A673 (cell line): ENCODE data around the gene TMEM205.

ENCODE experiments used
- EZH2 ChIP-seq: fragments of 200-600 bp; sonication (generic); IDR thresholded peaks from 2 replicates; pipeline ENCODE4 v1.6.1; 2017; ENCODE audit warnings: borderline replicate concordance, low read depth, mild to moderate bottlenecking, mixed read lengths, antibody characterized with exemption, low read length; ENCODE audit not compliant: poor library complexity, severe bottlenecking
- TF ChIP-seq, protein P1 (sequence below): fragments of 300-800, 200-600 bp; sonication (generic); conservative IDR thresholded peaks from 2 replicates; pipeline ENCODE4 v1.5.1; 2017; ENCODE audit warnings: low read depth, mild to moderate bottlenecking, antibody characterized with exemption, low read length, moderate library complexity, mixed read lengths

DNA sequence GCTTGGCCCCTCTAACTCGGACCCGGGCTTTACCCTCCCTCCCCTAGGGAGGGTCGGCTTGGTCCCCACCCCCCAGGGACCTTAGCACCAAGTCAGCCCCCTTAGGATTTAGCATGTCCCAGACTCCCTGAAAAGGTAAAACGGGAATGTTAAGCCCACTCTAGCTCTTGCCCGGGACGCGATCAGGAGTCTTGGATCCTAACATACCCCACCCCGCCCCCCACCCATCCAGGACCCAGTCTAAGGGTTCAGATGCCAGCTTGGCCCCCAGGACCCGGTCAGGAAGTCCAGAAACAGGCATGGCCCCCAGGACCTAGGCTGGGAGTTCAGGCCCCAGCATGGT is 37.6 kb upstream of the TMEM205 start:
- TF ChIP-seq, protein P1, sequence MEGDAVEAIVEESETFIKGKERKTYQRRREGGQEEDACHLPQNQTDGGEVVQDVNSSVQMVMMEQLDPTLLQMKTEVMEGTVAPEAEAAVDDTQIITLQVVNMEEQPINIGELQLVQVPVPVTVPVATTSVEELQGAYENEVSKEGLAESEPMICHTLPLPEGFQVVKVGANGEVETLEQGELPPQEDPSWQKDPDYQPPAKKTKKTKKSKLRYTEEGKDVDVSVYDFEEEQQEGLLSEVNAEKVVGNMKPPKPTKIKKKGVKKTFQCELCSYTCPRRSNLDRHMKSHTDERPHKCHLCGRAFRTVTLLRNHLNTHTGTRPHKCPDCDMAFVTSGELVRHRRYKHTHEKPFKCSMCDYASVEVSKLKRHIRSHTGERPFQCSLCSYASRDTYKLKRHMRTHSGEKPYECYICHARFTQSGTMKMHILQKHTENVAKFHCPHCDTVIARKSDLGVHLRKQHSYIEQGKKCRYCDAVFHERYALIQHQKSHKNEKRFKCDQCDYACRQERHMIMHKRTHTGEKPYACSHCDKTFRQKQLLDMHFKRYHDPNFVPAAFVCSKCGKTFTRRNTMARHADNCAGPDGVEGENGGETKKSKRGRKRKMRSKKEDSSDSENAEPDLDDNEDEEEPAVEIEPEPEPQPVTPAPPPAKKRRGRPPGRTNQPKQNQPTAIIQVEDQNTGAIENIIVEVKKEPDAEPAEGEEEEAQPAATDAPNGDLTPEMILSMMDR = no peak
- TF ChIP-seq EZH2 = no peak
